ENCODE measurements around the gene AKAP8.
"Not testable (repeated sequence)": the region's sequence is repeated elsewhere in the genome, so short reads cannot be mapped to it uniquely, and the experiment has no call there.

AKAP8 gene

DNA sequence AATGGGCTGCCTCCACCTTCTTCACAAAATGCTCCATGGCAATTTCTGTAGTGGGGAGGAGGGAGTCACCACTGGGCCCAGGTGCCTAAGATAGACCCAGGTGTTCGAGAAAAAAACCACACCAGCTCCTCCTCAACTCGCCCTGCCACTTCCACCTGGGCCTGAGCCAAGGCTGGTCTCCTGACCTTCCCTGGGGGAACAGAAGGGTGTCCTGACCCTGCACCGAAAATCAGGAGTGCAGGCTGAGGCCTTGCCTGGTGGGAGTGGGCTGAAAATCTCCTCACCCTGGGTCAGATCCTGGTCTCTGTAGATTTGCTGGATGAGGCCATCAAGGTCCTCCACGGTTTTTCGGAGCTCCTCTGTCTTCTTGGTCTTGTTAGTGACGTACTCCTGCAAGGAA is 17.6 kb upstream of the AKAP8 start:
- H3K36me3 ChIP-seq: peaks cover 87% of the 10 kb centered on the region
- no peak for DNase-seq
- no peak overlapping the region for H3K4me3 ChIP-seq (ENCODE audit: low read depth, low read length)
- peaks cover 4% of the 10 kb centered on the region; the same call in 1 of the 2 replicates for H3K4me1 ChIP-seq
- TF ChIP-seq, protein P1, sequence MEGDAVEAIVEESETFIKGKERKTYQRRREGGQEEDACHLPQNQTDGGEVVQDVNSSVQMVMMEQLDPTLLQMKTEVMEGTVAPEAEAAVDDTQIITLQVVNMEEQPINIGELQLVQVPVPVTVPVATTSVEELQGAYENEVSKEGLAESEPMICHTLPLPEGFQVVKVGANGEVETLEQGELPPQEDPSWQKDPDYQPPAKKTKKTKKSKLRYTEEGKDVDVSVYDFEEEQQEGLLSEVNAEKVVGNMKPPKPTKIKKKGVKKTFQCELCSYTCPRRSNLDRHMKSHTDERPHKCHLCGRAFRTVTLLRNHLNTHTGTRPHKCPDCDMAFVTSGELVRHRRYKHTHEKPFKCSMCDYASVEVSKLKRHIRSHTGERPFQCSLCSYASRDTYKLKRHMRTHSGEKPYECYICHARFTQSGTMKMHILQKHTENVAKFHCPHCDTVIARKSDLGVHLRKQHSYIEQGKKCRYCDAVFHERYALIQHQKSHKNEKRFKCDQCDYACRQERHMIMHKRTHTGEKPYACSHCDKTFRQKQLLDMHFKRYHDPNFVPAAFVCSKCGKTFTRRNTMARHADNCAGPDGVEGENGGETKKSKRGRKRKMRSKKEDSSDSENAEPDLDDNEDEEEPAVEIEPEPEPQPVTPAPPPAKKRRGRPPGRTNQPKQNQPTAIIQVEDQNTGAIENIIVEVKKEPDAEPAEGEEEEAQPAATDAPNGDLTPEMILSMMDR (IDR thresholded peaks at IDR 0.05; ENCODE audit: low read depth, low read length): no peak
- no peaks in the 10 kb centered on the region for H3K27me3 ChIP-seq
- no peaks in the 10 kb centered on the region for H3K9me3 ChIP-seq

- H3K9me3 ChIP-seq: no peaks in the 10 kb centered on the region
- no peak for DNase-seq
- no peak overlapping the region for H3K4me3 ChIP-seq (ENCODE audit: low read depth, low read length)
- TF ChIP-seq, protein P1 (IDR thresholded peaks at IDR 0.05; ENCODE audit: low read depth, low read length): no peak
- H3K27me3 ChIP-seq: no peaks in the 10 kb centered on the region
- peaks cover 87% of the 10 kb centered on the region for H3K36me3 ChIP-seq
- peaks cover 4% of the 10 kb centered on the region; the same call in 1 of the 2 replicates for H3K4me1 ChIP-seq
Measured at GRCh38 chr19:15396436-15396835, 16.8 kb upstream of the AKAP8 start.

GRCh38 chr19:15395251-15395650 is 15.7 kb upstream of the AKAP8 start:
- H3K4me3 ChIP-seq (ENCODE audit: low read depth, low read length); H3K9me3 ChIP-seq; DNase-seq; H3K4me1 ChIP-seq; H3K27me3 ChIP-seq: not testable (repeated sequence)
- H3K36me3 ChIP-seq: peaks cover 82% of the 10 kb centered on the region

- no peak overlapping the region for H3K4me3 ChIP-seq (ENCODE audit: low read depth, low read length)
- peaks cover 3% of the 10 kb centered on the region; the same call in 1 of the 2 replicates for H3K4me1 ChIP-seq
- H3K36me3 ChIP-seq: peaks cover 81% of the 10 kb centered on the region
- no peaks in the 10 kb centered on the region for H3K27me3 ChIP-seq
- no peak for DNase-seq
- no peaks in the 10 kb centered on the region for H3K9me3 ChIP-seq
- TF ChIP-seq, protein P1 (IDR thresholded peaks at IDR 0.05; ENCODE audit: low read depth, low read length): no peak
Measured at GRCh38 chr19:15394426-15394825, 14.8 kb upstream of the AKAP8 start.

- Histone ChIP-seq H3K27me3 (no peaks in the 10 kb centered on the region), H3K4me3 (ENCODE audit: low read depth, low read length) (no peak overlapping the region), H3K36me3 (peaks cover 80% of the 10 kb centered on the region), H3K4me1 (no peaks in the 10 kb centered on the region), H3K9me3 (no peaks in the 10 kb centered on the region)
- DNase-seq: no peak
- TF ChIP-seq, protein P1 (IDR thresholded peaks at IDR 0.05; ENCODE audit: low read depth, low read length): no peak
Measured at GRCh38 chr19:15393963-15394362, 14.4 kb upstream of the AKAP8 start.

DNA sequence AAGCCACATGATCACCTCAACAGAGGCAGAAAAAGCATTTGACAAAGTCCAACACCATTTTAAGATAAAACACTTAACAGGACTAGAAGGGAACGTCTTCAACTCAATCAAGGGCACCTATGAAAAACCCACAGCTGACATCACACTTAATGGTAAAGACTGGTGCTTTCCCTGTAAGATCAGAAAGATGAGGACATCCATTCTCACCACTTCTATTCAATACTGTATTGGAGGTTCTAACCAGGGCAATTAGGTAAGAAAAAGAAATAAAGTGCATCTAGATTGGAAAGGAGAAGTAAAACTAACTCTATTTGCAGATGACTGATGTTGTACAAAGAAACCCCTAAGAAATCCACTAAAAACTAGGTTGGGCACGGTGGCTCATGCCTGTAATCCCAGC is 11.2 kb upstream of the AKAP8 start:
- H3K4me1 ChIP-seq: no peaks in the 10 kb centered on the region
- TF ChIP-seq, protein P1 (IDR thresholded peaks at IDR 0.05; ENCODE audit: low read depth, low read length): no peak
- no peak for DNase-seq
- no peaks in the 10 kb centered on the region for H3K9me3 ChIP-seq
- H3K27me3 ChIP-seq: no peaks in the 10 kb centered on the region
- peaks cover 59% of the 10 kb centered on the region for H3K36me3 ChIP-seq
- no peak overlapping the region for H3K4me3 ChIP-seq (ENCODE audit: low read depth, low read length)

GRCh38 chr19:15381864-15382263 is 2.3 kb upstream of the AKAP8 start:
- H3K36me3 ChIP-seq: peaks cover 6% of the 10 kb centered on the region
- H3K9me3 ChIP-seq: no peaks in the 10 kb centered on the region
- H3K27me3 ChIP-seq: no peaks in the 10 kb centered on the region
- TF ChIP-seq, protein P1 (IDR thresholded peaks at IDR 0.05; ENCODE audit: low read depth, low read length): no peak
- H3K4me3 ChIP-seq (ENCODE audit: low read depth, low read length): no peak overlapping the region
- no peak for DNase-seq
- H3K4me1 ChIP-seq: no peaks in the 10 kb centered on the region

Measured in BE2C (cell line).